Activated naive CD4-positive, alpha-beta T cell treated with anti-CD3 and anti-CD28 coated beads for 36 hours (primary cell): ENCODE measurements around the gene C1orf21. TPM values are rescaled to one million over a fixed set of nuclear protein-coding genes. Genes with fewer than 3 reads are reported as not detected.

Source experiments
- CTCF ChIA-PET: fragments of 350-600 bp; sonication (Branson Sonifier 250); formaldehyde crosslinking; loops from one replicate; lab custom pipeline; 2021; ENCODE audit warnings: antibody characterized with exemption; lab: Charles Lee
- DNase-seq: peaks from one replicate; pipeline ENCODE4 v3.0.0-alpha.2; 2020
- H3K27ac Mint-ChIP-seq: one replicate; pipeline ENCODE4 v1.8.0; 2021; ENCODE audit warnings: mild to moderate bottlenecking, mixed read lengths
- H3K27me3 Mint-ChIP-seq: one replicate; pipeline ENCODE4 v1.8.0; 2021; ENCODE audit warnings: low read depth, mixed read lengths
- H3K36me3 Mint-ChIP-seq: one replicate; pipeline ENCODE4 v1.8.0; 2021; ENCODE audit warnings: low read depth, mixed read lengths
- H3K4me1 Mint-ChIP-seq: one replicate; pipeline ENCODE4 v1.8.0; 2021; ENCODE audit warnings: low read depth, mixed read lengths
- H3K4me3 Mint-ChIP-seq: one replicate; pipeline ENCODE4 v1.8.0; 2021; ENCODE audit warnings: mild to moderate bottlenecking, moderate library complexity, mixed read lengths
- H3K9me3 Mint-ChIP-seq: one replicate; pipeline ENCODE4 v1.8.0; 2021; ENCODE audit warnings: mixed read lengths
- intact Hi-C: fragments of 100-400 bp; cut with micrococcal nuclease; formaldehyde crosslinking; loops from one replicate; pipeline ENCODE4 v1.15.1; 2023
- total RNA-seq, 2 experiments: library from RNA; stranded (reverse); gene quantifications; one replicate each; pipeline ENCODE4 v1.2.3, GENCODE V29; 2021

C1orf21 gene
- total RNA-seq, 2 experiments from 2014 or later: 1.2 to 1.4 TPM

- Mint-ChIP-seq H3K36me3 (no peaks in the 10 kb centered on the region), H3K27me3 (peaks cover 3% of the 10 kb centered on the region), H3K27ac (no peak overlapping the region), H3K4me1 (no peaks in the 10 kb centered on the region), H3K4me3 (no peak overlapping the region), H3K9me3 (no peaks in the 10 kb centered on the region)
- intact Hi-C loops: no loop called here
- no peak for DNase-seq
- CTCF ChIA-PET: no interaction called here
Measured at GRCh38 chr1:184442260-184442659, 55.4 kb downstream of the C1orf21 start.

- no peak for DNase-seq
- CTCF ChIA-PET: no interaction called here
- no peaks in the 10 kb centered on the region for H3K9me3 Mint-ChIP-seq
- peaks cover 3% of the 10 kb centered on the region for H3K27me3 Mint-ChIP-seq
- intact Hi-C loops: no loop called here
- H3K4me1 Mint-ChIP-seq: no peaks in the 10 kb centered on the region
- H3K4me3 Mint-ChIP-seq: no peak overlapping the region
- no peaks in the 10 kb centered on the region for H3K36me3 Mint-ChIP-seq
- H3K27ac Mint-ChIP-seq: no peak overlapping the region
Measured at GRCh38 chr1:184443201-184443600, 56.4 kb downstream of the C1orf21 start.

- intact Hi-C loops: no loop called here
- CTCF ChIA-PET: no interaction called here
- Mint-ChIP-seq H3K4me1 (no peaks in the 10 kb centered on the region), H3K27me3 (no peaks in the 10 kb centered on the region), H3K9me3 (no peaks in the 10 kb centered on the region), H3K27ac (no peak overlapping the region), H3K36me3 (no peaks in the 10 kb centered on the region), H3K4me3 (no peak overlapping the region)
- DNase-seq: no peak
Measured at GRCh38 chr1:184443624-184444023, 56.8 kb downstream of the C1orf21 start.

GRCh38 chr1:184445997-184446396, 59.2 kb downstream of the C1orf21 start:
- H3K9me3 Mint-ChIP-seq: no peaks in the 10 kb centered on the region
- CTCF ChIA-PET: no interaction called here
- no peaks in the 10 kb centered on the region for H3K36me3 Mint-ChIP-seq
- intact Hi-C loops: no loop called here
- H3K4me3 Mint-ChIP-seq: no peak overlapping the region
- H3K27ac Mint-ChIP-seq: no peak overlapping the region
- no peaks in the 10 kb centered on the region for H3K27me3 Mint-ChIP-seq
- no peaks in the 10 kb centered on the region for H3K4me1 Mint-ChIP-seq
- no peak for DNase-seq

- H3K27me3 Mint-ChIP-seq: no peaks in the 10 kb centered on the region
- intact Hi-C loops: no loop called here
Measured at GRCh38 chr1:184447651-184448185, 60.9 kb downstream of the C1orf21 start.

GRCh38 chr1:184449916-184450315, 63.1 kb downstream of the C1orf21 start:
- H3K36me3 Mint-ChIP-seq: no peaks in the 10 kb centered on the region
- no peak for DNase-seq
- no peaks in the 10 kb centered on the region for H3K27me3 Mint-ChIP-seq
- H3K4me1 Mint-ChIP-seq: no peaks in the 10 kb centered on the region
- no peaks in the 10 kb centered on the region for H3K9me3 Mint-ChIP-seq
- no peak overlapping the region for H3K4me3 Mint-ChIP-seq
- CTCF ChIA-PET: no interaction called here
- intact Hi-C loops: no loop called here
- no peak overlapping the region for H3K27ac Mint-ChIP-seq

More at GRCh38 chr1:184447651-184448185, 60.9 kb downstream of the C1orf21 start:
- no peak overlapping the region for H3K4me3 Mint-ChIP-seq
- DNase-seq: no peak
- no peaks in the 10 kb centered on the region for H3K9me3 Mint-ChIP-seq
- no peaks in the 10 kb centered on the region for H3K36me3 Mint-ChIP-seq
- CTCF ChIA-PET: no interaction called here
- H3K27ac Mint-ChIP-seq: no peak overlapping the region
- no peaks in the 10 kb centered on the region for H3K4me1 Mint-ChIP-seq

- peaks cover 6% of the 10 kb centered on the region for H3K27me3 Mint-ChIP-seq
- CTCF ChIA-PET: no interaction called here
- no peaks in the 10 kb centered on the region for H3K4me1 Mint-ChIP-seq
- H3K4me3 Mint-ChIP-seq: no peak overlapping the region
- DNase-seq: no peak
- no peaks in the 10 kb centered on the region for H3K36me3 Mint-ChIP-seq
- no peak overlapping the region for H3K27ac Mint-ChIP-seq
- intact Hi-C loops: no loop called here
- no peaks in the 10 kb centered on the region for H3K9me3 Mint-ChIP-seq
Measured at GRCh38 chr1:184455786-184456185, 69.0 kb downstream of the C1orf21 start.

GRCh38 chr1:184456189-184456588, 69.4 kb downstream of the C1orf21 start:
- no peak overlapping the region for H3K27ac Mint-ChIP-seq
- no peak overlapping the region for H3K4me3 Mint-ChIP-seq
- no peaks in the 10 kb centered on the region for H3K9me3 Mint-ChIP-seq
- no peaks in the 10 kb centered on the region for H3K4me1 Mint-ChIP-seq
- intact Hi-C loops: no loop called here
- CTCF ChIA-PET: no interaction called here
- DNase-seq: no peak
- H3K27me3 Mint-ChIP-seq: peaks cover 9% of the 10 kb centered on the region
- H3K36me3 Mint-ChIP-seq: no peaks in the 10 kb centered on the region

- H3K27me3 Mint-ChIP-seq: peaks cover 9% of the 10 kb centered on the region
- H3K9me3 Mint-ChIP-seq: no peaks in the 10 kb centered on the region
- CTCF ChIA-PET: no interaction called here
- H3K4me3 Mint-ChIP-seq: no peak overlapping the region
- DNase-seq: no peak
- intact Hi-C loops: no loop called here
- H3K4me1 Mint-ChIP-seq: no peaks in the 10 kb centered on the region
- H3K36me3 Mint-ChIP-seq: no peaks in the 10 kb centered on the region
- no peak overlapping the region for H3K27ac Mint-ChIP-seq
Measured at GRCh38 chr1:184457500-184457899, 70.7 kb downstream of the C1orf21 start.

- intact Hi-C loops: no loop called here
- DNase-seq: no peak
- no peaks in the 10 kb centered on the region for H3K9me3 Mint-ChIP-seq
- CTCF ChIA-PET: no interaction called here
- H3K27me3 Mint-ChIP-seq: peaks cover 9% of the 10 kb centered on the region
- H3K4me3 Mint-ChIP-seq: no peak overlapping the region
- H3K27ac Mint-ChIP-seq: no peak overlapping the region
- no peaks in the 10 kb centered on the region for H3K4me1 Mint-ChIP-seq
- no peaks in the 10 kb centered on the region for H3K36me3 Mint-ChIP-seq
Measured at GRCh38 chr1:184461321-184461720, 74.5 kb downstream of the C1orf21 start.

GRCh38 chr1:184462155-184462554, 75.3 kb downstream of the C1orf21 start:
- DNase-seq: no peak
- Mint-ChIP-seq H3K27me3 (peaks cover 9% of the 10 kb centered on the region), H3K27ac (no peak overlapping the region), H3K36me3 (no peaks in the 10 kb centered on the region), H3K4me1 (no peaks in the 10 kb centered on the region), H3K4me3 (no peak overlapping the region), H3K9me3 (no peaks in the 10 kb centered on the region)
- intact Hi-C loops: no loop called here
- CTCF ChIA-PET: no interaction called here

GRCh38 chr1:184462990-184463389, 76.2 kb downstream of the C1orf21 start:
- no peak for DNase-seq
- Mint-ChIP-seq H3K27ac (no peak overlapping the region), H3K27me3 (peaks cover 10% of the 10 kb centered on the region), H3K9me3 (no peaks in the 10 kb centered on the region), H3K36me3 (no peaks in the 10 kb centered on the region), H3K4me3 (no peak overlapping the region), H3K4me1 (no peaks in the 10 kb centered on the region)
- CTCF ChIA-PET: no interaction called here
- intact Hi-C loops: no loop called here

- no peak for DNase-seq
- intact Hi-C loops: no loop called here
- H3K27me3 Mint-ChIP-seq: peaks cover 7% of the 10 kb centered on the region
- CTCF ChIA-PET: no interaction called here
- H3K27ac Mint-ChIP-seq: no peak overlapping the region
- H3K36me3 Mint-ChIP-seq: no peaks in the 10 kb centered on the region
- H3K4me1 Mint-ChIP-seq: no peaks in the 10 kb centered on the region
- H3K4me3 Mint-ChIP-seq: no peak overlapping the region
- H3K9me3 Mint-ChIP-seq: no peaks in the 10 kb centered on the region
Measured at GRCh38 chr1:184463680-184464079, 76.9 kb downstream of the C1orf21 start.
